ENCODE results near the gene CDK6. TPM values are rescaled to one million over a fixed set of nuclear protein-coding genes. Genes with fewer than 3 reads are reported as not detected.
A peak's percentile ranks its signal among the peaks of the same experiment; 100 is the strongest.

Gene CDK6
- total RNA-seq, 1 experiment from 2014 or later, result 59.7 TPM

GRCh38 chr7:92708111-92709042 lies 128.0 kb downstream of the CDK6 start:
- DNase-seq (ENCODE audit: low spot score), result no peak

- DNase-seq (ENCODE audit: low spot score), result no peak
Measured at GRCh38 chr7:92707435-92707834, 128.9 kb downstream of the CDK6 start.

- DNase-seq (ENCODE audit: low spot score), result no peak
Measured at GRCh38 chr7:92706563-92706962, 129.8 kb downstream of the CDK6 start.

DNA sequence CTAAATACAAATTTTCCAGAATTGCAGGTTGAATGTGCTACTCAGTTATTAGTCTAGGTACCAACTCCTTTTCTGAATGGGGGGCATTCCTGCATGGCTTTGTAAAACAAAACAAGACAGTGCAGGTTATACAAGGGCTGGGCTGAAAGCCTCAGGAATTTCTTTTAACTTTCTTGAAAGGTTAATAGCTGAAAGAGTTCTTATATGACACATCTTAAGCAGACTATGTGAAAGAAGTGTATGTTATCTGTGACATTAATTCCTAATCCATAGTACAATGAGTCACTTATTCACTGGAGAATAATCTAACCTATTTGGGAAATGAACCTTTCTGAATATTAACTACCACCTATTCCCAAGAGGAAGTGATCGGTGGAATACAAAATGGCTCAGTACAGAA lies 130.5 kb downstream of the CDK6 start:
- DNase-seq (ENCODE audit: low spot score), result no peak

- DNase-seq (ENCODE audit: low spot score), result no peak
Measured at GRCh38 chr7:92704858-92705257, 131.5 kb downstream of the CDK6 start.

DNA sequence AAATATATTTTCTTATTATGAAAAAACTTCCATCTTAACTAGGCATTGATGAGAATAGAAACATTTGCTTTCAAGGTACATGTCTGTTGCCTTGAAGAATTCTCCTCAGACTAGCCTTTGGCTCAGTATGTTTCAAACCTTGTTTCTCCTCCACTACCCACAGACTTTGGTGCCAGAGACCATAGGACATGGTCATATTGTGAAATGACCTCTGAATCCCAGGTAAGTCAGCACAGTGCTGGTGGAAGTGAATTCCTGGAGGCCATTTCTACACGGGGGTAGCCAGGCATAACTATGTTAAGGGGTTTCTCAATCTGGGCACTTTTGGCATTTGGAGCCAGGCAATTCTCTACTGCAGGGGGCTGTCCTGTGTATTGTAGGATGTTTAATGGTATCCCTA lies 133.8 kb downstream of the CDK6 start:
- no peak for DNase-seq (ENCODE audit: low spot score)

GRCh38 chr7:92699966-92700514 lies 136.3 kb downstream of the CDK6 start:
- DNase-seq (ENCODE audit: low spot score), result no peak

DNA sequence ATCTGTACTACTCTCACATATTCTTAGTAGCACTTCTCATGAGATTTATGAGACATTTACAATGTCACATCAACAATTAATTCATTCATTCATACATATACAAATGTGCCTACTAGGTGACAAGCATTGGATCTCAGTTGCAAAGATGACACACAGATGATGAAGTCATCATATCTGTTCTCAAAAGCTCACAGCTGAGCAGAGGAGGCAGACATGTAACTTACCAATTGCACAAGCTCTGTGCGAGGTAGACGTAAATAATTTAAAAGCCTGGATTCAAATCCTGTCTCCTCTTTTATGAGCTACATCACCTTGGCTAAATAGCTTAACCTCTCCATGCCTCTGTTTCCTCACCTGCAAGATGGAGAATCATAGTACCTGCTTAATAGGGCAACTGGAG lies 136.8 kb downstream of the CDK6 start:
- no peak for DNase-seq (ENCODE audit: low spot score)

DNA sequence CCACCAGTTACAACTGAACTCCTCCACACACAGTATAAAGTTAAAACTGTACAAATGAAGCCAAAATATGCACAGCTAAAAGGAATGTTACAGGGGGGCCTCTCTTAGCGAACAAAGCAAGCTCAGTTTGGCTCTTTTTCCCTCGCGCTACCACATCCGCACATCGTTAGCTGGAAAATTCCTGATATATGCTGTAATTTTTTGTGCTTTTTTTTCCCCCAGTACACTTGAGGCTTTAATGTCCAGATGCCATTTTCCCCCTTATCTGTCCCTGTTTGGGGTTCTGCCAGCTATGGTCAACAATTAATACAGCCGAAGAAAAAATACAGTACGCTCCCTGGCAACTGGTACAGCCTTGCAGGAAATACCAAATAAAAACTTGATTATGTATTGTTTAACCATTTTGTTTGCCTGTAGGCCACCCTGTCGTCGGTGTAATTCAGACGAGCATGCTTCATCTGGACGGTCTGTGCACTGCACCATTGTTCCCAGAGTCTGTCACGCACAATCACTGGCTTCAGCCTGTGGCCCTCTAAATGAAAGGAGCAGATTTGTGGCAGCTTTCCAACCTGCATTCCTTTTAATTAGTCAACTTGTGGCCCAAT lies 138.0 kb downstream of the CDK6 start:
- DNase-seq (ENCODE audit: low spot score), result peak; percentile 95

- no peak for DNase-seq (ENCODE audit: low spot score)
Measured at GRCh38 chr7:92697414-92697813, 139.0 kb downstream of the CDK6 start.

- DNase-seq (ENCODE audit: low spot score), result no peak
Measured at GRCh38 chr7:92697012-92697411, 139.4 kb downstream of the CDK6 start.

- DNase-seq (ENCODE audit: low spot score), result no peak
Measured at GRCh38 chr7:92696584-92696983, 139.8 kb downstream of the CDK6 start.

DNA sequence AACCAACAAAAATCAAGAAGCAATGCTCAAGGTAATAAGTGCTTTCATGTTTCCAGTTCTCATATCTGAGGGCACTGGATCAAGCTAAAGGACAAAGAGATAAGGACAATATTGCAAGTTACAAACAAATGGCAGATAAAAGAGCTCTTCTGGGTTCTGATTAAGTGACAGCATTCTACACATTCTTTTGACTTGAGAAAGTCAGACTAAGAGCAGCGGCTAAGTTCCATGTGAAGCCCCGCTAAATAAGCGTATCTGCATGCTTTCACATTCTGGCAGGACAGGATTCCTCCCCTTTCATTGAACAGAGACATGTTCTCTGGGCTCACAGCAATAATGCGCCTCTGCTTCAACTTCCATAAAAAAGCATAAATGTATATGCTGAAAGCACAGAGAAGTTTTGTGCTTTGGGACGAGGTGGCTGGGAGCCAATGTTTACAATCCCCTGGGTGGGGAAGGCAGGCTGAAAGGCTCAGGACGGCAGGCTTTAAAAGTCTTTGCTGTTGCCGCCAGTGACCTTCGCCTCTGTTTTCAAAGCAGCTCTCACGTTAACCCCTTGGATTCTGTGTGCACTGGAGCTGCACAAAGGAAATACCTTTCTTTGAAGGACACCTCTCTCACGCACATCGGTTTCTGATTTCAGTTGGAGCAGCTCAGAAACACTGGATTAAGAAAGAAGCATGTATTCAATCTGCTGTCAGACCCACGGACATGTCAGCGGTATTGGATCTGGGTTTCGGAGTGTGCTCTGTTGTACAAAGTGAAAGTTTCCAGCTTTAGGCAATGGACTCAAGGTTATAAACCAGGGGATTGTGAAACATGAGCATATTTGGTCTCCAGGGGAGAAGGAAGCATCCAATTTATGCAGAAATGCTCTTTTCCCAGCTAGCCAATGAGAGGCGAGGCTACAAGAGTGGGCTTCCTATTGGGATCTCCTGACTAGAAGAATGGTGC lies 140.8 kb downstream of the CDK6 start:
- peak; percentile 91 for DNase-seq (ENCODE audit: low spot score)

DNA sequence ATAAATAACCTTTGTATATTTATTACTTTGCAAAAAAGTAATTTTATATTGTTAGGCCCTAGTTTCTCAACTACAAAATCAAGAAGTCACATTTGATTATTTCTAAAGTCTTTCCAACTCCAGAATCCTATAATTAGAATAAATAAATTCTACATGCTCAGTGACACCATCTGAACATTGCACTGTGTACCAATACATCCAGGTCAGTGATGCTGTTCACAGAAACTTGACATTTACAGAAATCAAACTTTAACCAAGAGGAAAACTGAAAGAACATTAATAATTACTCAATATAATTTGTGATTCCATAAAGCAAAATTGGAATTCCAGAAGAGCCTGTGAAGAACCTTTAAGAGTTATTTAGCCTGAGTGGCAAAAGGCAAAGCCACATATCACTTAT lies 142.2 kb downstream of the CDK6 start:
- no peak for DNase-seq (ENCODE audit: low spot score)

GRCh38 chr7:92693519-92693918 lies 142.9 kb downstream of the CDK6 start:
- DNase-seq (ENCODE audit: low spot score), result no peak

GRCh38 chr7:92691578-92691977 lies 144.8 kb downstream of the CDK6 start:
- DNase-seq (ENCODE audit: low spot score), result peak; percentile 67

- DNase-seq (ENCODE audit: low spot score), result no peak
Measured at GRCh38 chr7:92685136-92686042, 151.0 kb downstream of the CDK6 start.

- DNase-seq (ENCODE audit: low spot score), result no peak
Measured at GRCh38 chr7:92684274-92684673, 152.1 kb downstream of the CDK6 start.

DNA sequence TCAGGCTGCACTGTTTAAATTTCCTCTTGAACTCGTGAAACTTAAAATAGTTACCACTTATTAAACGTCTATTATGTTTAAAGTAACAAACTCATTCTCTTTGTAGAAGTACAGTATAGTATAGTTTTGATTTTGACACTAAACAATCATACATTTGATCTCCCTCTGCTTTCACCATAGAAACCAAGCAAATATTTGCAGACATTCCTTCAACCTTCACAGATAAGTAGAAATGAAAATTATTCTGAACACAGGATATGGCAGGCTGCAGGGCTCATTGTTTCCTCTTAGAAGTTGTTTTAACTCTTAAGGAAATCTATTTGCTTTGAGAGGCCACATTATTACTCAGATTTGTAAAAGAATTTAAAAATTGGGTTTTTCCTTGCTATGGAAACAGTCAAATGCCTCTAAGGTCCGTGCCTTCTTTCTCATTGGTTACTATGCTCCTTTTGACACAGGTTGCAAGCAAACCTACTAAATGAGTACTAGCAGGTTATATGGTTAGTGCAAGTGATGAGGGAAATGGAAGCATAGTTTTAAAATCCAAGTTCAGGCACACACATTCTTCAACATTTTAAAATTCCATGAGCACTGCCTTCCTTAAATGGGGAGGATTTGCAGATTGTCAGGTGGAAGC lies 153.4 kb downstream of the CDK6 start:
- no peak for DNase-seq (ENCODE audit: low spot score)

DNA sequence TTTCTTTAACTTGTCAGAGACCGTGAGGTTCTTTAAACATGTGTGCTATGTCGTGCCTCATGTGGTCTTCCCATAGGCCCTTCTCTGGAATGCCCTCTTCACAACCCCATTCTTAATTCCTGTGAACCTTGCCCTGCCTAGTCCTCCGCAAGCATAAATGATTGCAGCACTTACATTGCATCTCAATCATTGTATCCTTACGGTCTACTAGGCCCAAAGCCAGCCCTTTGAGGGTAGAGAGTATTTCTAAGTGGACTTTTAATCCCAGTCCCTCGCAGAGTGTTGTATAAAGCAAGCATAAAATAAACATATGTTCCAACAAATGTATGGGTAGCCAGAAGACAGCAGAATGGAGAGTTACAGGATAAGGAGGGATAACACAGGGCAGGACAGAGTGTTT lies 154.0 kb downstream of the CDK6 start:
- DNase-seq (ENCODE audit: low spot score), result no peak

All from H4 (cell line).